H1 (cell line): Measurements from ENCODE around the gene CCDC60. TPM values are rescaled to one million over a fixed set of nuclear protein-coding genes. Genes with fewer than 3 reads are reported as not detected.

ENCODE experiments used
- BACH1 ChIP-seq: IDR thresholded peaks from 2 replicates; pipeline ENCODE4 v1.6.1; 2012; ENCODE audit warnings: low read length, improper control_type of control experiment
- EZH2 ChIP-seq: fragments of 200-600 bp; sonication (generic); IDR thresholded peaks from 2 replicates; pipeline ENCODE4 v1.7.1; 2012; ENCODE audit warnings: low read depth, mild to moderate bottlenecking, moderate library complexity, low read length, inconsistent platforms; ENCODE audit not compliant: severe bottlenecking
- RAD21 ChIP-seq, 2 experiments: IDR thresholded peaks in 1 of 2; conservative IDR thresholded peaks in 1 of 2; 2 replicates each; pipeline ENCODE4 v1.6.1; 2011; ENCODE audit warnings: low read depth in 2 of 2, low read length in 2 of 2, improper control_type of control experiment in 1 of 2, inconsistent platforms in 1 of 2, mild to moderate bottlenecking in 1 of 2, moderate library complexity in 1 of 2
- TAF1 ChIP-seq: IDR thresholded peaks from 2 replicates; pipeline ENCODE4 v1.6.1; 2011; ENCODE audit warnings: mild to moderate bottlenecking, low read depth, low read length
- polyA plus RNA-seq, 7 experiments: library from polyadenylated mRNA; depleted of rRNA in 3 of 7; stranded (reverse) in 5 of 7; unstranded in 2 of 7; fragments of >200 nt in 5 of 7; fragments of 200-250 nt in 2 of 7; gene quantifications; 1 replicate in 5 of 7; 2 replicates in 1 of 7; 4 replicates in 1 of 7; pipeline versions ENCODE4 v1.2.1 to v1.2.3, GENCODE V29; 2011 to 2013; ENCODE audit warnings: missing spikeins in 2 of 7, mixed read lengths in 2 of 7
- total RNA-seq: library from RNA; stranded (reverse); fragmentation: NEBNext Ultra II Directional; extraction: Animal tissue kit (Norgen Biotek cat#: 25700); gene quantifications from 2 replicates; pipeline ENCODE4 v1.2.1, GENCODE V29; 2021

The CCDC60 gene
- total and polyA plus RNA-seq, 2 of the 8 experiments (the other 6 are each of a cell fraction or from before 2014, with no cell fraction given): 0.05 TPM; not detected in 1

DNA sequence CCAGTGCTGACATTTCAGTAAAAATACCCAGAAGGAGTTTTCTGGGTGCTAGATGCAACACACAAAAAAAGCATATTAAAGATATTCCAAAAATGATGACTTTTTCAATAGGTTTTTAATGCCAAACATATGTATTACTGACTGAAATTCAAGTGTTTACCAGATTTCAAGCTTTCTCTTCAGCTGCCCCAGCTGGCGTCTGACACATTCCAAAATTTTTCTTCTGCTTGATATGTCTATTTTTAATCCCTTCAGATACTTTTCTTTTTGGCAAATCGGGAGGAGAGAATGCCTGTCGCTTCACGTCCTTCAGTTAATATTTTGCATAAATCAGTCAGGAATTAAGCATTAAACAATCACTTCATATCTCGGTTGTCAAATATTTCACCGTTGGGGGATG, 7.1 kb upstream of the CCDC60 start (continued):
- no peak for TF ChIP-seq TAF1
- no peak for TF ChIP-seq BACH1
- no peak for TF ChIP-seq EZH2
- no peak for TF ChIP-seq RAD21 (IDR thresholded peaks at IDR 0.05 in 1 of 2, conservative IDR thresholded peaks at IDR 0.05 in 1 of 2; ENCODE audit: low read depth in 2 of 2, low read length in 2 of 2)
- TF ChIP-seq, all 59 proteins: peak for 0
